NCI-H82 treated with DMSO at 0.1 percent for 48 hours (cell line): ENCODE data around the gene MACROD2.

Experiments used
- DNase-seq: peaks from one replicate; lab custom pipeline; 2025; ENCODE audit not compliant: unreplicated experiment; lab: John Stamatoyannopoulos, UW

The MACROD2 gene

GRCh38 chr20:15848995-15849610 is 1853.8 kb downstream of the MACROD2 start:
- no peak for DNase-seq

- DNase-seq, result peak; percentile 62
Observed at GRCh38 chr20:15851576-15852215, 1856.4 kb downstream of the MACROD2 start.

- peak; percentile 27 for DNase-seq
Observed at GRCh38 chr20:15854911-15855310, 1859.6 kb downstream of the MACROD2 start.

- DNase-seq, result no peak
Observed at GRCh38 chr20:15857173-15857784, 1862.0 kb downstream of the MACROD2 start.

GRCh38 chr20:15859061-15859460 is 1863.7 kb downstream of the MACROD2 start:
- DNase-seq, result no peak

GRCh38 chr20:15860850-15861249 is 1865.5 kb downstream of the MACROD2 start:
- no peak for DNase-seq

GRCh38 chr20:15862178-15862577 is 1866.9 kb downstream of the MACROD2 start:
- DNase-seq, result no peak

- no peak for DNase-seq
Observed at GRCh38 chr20:15863735-15864134, 1868.4 kb downstream of the MACROD2 start.

- no peak for DNase-seq
Observed at GRCh38 chr20:15865553-15865952, 1870.2 kb downstream of the MACROD2 start.

GRCh38 chr20:15866916-15867730 is 1871.8 kb downstream of the MACROD2 start:
- peak; percentile 69 for DNase-seq

GRCh38 chr20:15867899-15868298 is 1872.6 kb downstream of the MACROD2 start:
- DNase-seq, result peak; percentile 76

GRCh38 chr20:15875446-15875845 is 1880.1 kb downstream of the MACROD2 start:
- DNase-seq, result peak; percentile 27

GRCh38 chr20:15882553-15882952 is 1887.2 kb downstream of the MACROD2 start:
- no peak for DNase-seq

- no peak for DNase-seq
Observed at GRCh38 chr20:15886250-15886649, 1890.9 kb downstream of the MACROD2 start.

GRCh38 chr20:15887387-15887786 is 1892.1 kb downstream of the MACROD2 start:
- DNase-seq, result no peak

- DNase-seq, result no peak
Observed at GRCh38 chr20:15889061-15889460, 1893.7 kb downstream of the MACROD2 start.

GRCh38 chr20:15889514-15890256 is 1894.4 kb downstream of the MACROD2 start:
- peak; percentile 60 for DNase-seq

GRCh38 chr20:15890407-15890982 is 1895.2 kb downstream of the MACROD2 start:
- DNase-seq, result no peak

GRCh38 chr20:15895126-15895525 is 1899.8 kb downstream of the MACROD2 start:
- no peak for DNase-seq

GRCh38 chr20:15895560-15896084 is 1900.3 kb downstream of the MACROD2 start:
- no peak for DNase-seq
